Mesendoderm (in vitro differentiated cells): ENCODE results near the gene PGM3. TPM values are rescaled to one million over a fixed set of nuclear protein-coding genes. Genes with fewer than 3 reads are reported as not detected.
A peak's percentile ranks its signal among the peaks of the same experiment; 100 is the strongest.

Experiments used
- DNase-seq: peaks from one replicate; pipeline ENCODE4 v3.0.0; 2013
- H2AK5ac ChIP-seq: 2 replicates; pipeline ENCODE4 v1.6.1; 2013; ENCODE audit warnings: low read length, inconsistent platforms
- H2BK120ac ChIP-seq: 2 replicates; pipeline ENCODE4 v1.6.1; 2013; ENCODE audit warnings: low read depth, mild to moderate bottlenecking, low read length, moderate library complexity, mixed read lengths
- H2BK15ac ChIP-seq: replicated peaks from 2 replicates; pipeline ENCODE4 v1.6.1; 2013; ENCODE audit warnings: low read depth, mild to moderate bottlenecking, moderate library complexity
- H2BK5ac ChIP-seq: 2 replicates; pipeline ENCODE4 v1.6.1; 2013; ENCODE audit warnings: low read length, inconsistent platforms
- H3K18ac ChIP-seq: 2 replicates; pipeline ENCODE4 v1.6.1; 2013; ENCODE audit warnings: mild to moderate bottlenecking, low read length, mixed read lengths
- H3K23ac ChIP-seq: one replicate; pipeline ENCODE4 v1.6.1; 2013; ENCODE audit warnings: low read length
- H3K27ac ChIP-seq: 2 replicates; pipeline ENCODE4 v1.5.1; 2013; ENCODE audit warnings: low read depth, mild to moderate bottlenecking, inconsistent platforms, low read length, moderate library complexity
- H3K27me3 ChIP-seq: 2 replicates; pipeline ENCODE4 v1.6.1; 2013; ENCODE audit warnings: low read length, control low read depth, mild to moderate bottlenecking, inconsistent platforms; ENCODE audit not compliant: insufficient read depth, poor library complexity
- H3K36me3 ChIP-seq: 2 replicates; pipeline ENCODE4 v1.6.1; 2013; ENCODE audit warnings: low read length, inconsistent platforms; ENCODE audit not compliant: control insufficient read depth, insufficient read depth
- H3K4ac ChIP-seq: one replicate; pipeline ENCODE4 v1.6.1; 2013; ENCODE audit warnings: low read depth, mild to moderate bottlenecking, low read length, moderate library complexity
- H3K4me1 ChIP-seq: 2 replicates; pipeline ENCODE4 v1.6.1; 2013; ENCODE audit warnings: low read depth, low read length, inconsistent platforms; ENCODE audit not compliant: control insufficient read depth
- H3K4me2 ChIP-seq: 2 replicates; pipeline ENCODE4 v1.6.1; 2013; ENCODE audit warnings: low read length
- H3K4me3 ChIP-seq: 2 replicates; pipeline ENCODE4 v1.5.1; 2013; ENCODE audit warnings: mild to moderate bottlenecking, low read length
- H3K56ac ChIP-seq: one replicate; pipeline ENCODE4 v1.6.1; 2013; ENCODE audit warnings: low read length
- H3K79me1 ChIP-seq: 2 replicates; pipeline ENCODE4 v1.6.1; 2013; ENCODE audit warnings: low read length, inconsistent platforms
- H3K79me2 ChIP-seq: 2 replicates; pipeline ENCODE4 v1.6.1; 2013; ENCODE audit warnings: mild to moderate bottlenecking, low read length; ENCODE audit not compliant: control insufficient read depth, insufficient read depth
- H3K9ac ChIP-seq: 2 replicates; pipeline ENCODE4 v1.6.1; 2013; ENCODE audit warnings: low read length, inconsistent platforms
- H4K5ac ChIP-seq: one replicate; pipeline ENCODE4 v1.6.1; 2013; ENCODE audit warnings: low read length
- H4K8ac ChIP-seq: one replicate; pipeline ENCODE4 v1.6.1; 2013; ENCODE audit warnings: low read depth, mild to moderate bottlenecking, control low read depth, low read length, moderate library complexity
- WGBS: extraction: QIAGEN DNeasy Blood & Tissue Kit; methylation state at CpG from one replicate; pipeline ENCODE4 v1.1.7; 2013; ENCODE audit warnings: low lambda C conversion rate, missing lambda C conversion rate; ENCODE audit not compliant: insufficient coverage; ENCODE audit errors: extremely low coverage; 5-methylcytosine and 5-hydroxymethylcytosine counted together
- polyA plus RNA-seq, 2 experiments: library from polyadenylated mRNA; stranded (reverse); fragments of 200-250 nt; gene quantifications; one replicate each; pipeline ENCODE4 v1.2.3, GENCODE V29; 2013

PGM3 gene, protein sequence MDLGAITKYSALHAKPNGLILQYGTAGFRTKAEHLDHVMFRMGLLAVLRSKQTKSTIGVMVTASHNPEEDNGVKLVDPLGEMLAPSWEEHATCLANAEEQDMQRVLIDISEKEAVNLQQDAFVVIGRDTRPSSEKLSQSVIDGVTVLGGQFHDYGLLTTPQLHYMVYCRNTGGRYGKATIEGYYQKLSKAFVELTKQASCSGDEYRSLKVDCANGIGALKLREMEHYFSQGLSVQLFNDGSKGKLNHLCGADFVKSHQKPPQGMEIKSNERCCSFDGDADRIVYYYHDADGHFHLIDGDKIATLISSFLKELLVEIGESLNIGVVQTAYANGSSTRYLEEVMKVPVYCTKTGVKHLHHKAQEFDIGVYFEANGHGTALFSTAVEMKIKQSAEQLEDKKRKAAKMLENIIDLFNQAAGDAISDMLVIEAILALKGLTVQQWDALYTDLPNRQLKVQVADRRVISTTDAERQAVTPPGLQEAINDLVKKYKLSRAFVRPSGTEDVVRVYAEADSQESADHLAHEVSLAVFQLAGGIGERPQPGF
- polyA plus RNA-seq (2013, experiment 1 of 2) = 31.2 TPM
- polyA plus RNA-seq (2013, experiment 2 of 2) = 23.1 TPM

- H2BK120ac ChIP-seq = no peak within 1 kb of the TSS
- no CpG with 5 or more reads among the region's 88 CpGs for WGBS
- H4K5ac ChIP-seq = no peak within 1 kb of the TSS
- no peak within 1 kb of the TSS for H2AK5ac ChIP-seq
- peak within 1 kb of the TSS; percentile 99 for H3K56ac ChIP-seq
- peak within 1 kb of the TSS; percentile 93 for H3K4me3 ChIP-seq
- H3K4me2 ChIP-seq = peak within 1 kb of the TSS; percentile 77
- peak within 1 kb of the TSS; percentile 70 for H2BK5ac ChIP-seq
- H2BK15ac ChIP-seq = no peak within 1 kb of the TSS
- H3K79me2 ChIP-seq = peaks cover 24% of the 10 kb centered on the region
- H3K9ac ChIP-seq = peak within 1 kb of the TSS; percentile 98
- peaks cover 2% of the 10 kb centered on the region for H3K36me3 ChIP-seq
- H3K27me3 ChIP-seq = no peaks in the 10 kb centered on the region
- H3K18ac ChIP-seq = peak within 1 kb of the TSS; percentile 83
- no peak within 1 kb of the TSS for H4K8ac ChIP-seq
- peak within 1 kb of the TSS; percentile 67 for H3K27ac ChIP-seq
- peaks cover 4% of the 10 kb centered on the region for H3K4me1 ChIP-seq
- peak; percentile 94 for DNase-seq
- H3K79me1 ChIP-seq = peaks cover 10% of the 10 kb centered on the region
- H3K4ac ChIP-seq = peak within 1 kb of the TSS; percentile 84
- peak within 1 kb of the TSS; percentile 60 for H3K23ac ChIP-seq
These were observed at the start of gene PGM3, which contains the start of gene RWDD2A for GRCh38 chr6:83192871-83193746. TSS of gene PGM3 (minus strand) at chr6:83193265. CDS start at chr6:83191012, 2,253 bp downstream. TSS of gene RWDD2A (plus strand) at chr6:83193357. CDS start at chr6:83194452, 1,095 bp downstream.

DNA sequence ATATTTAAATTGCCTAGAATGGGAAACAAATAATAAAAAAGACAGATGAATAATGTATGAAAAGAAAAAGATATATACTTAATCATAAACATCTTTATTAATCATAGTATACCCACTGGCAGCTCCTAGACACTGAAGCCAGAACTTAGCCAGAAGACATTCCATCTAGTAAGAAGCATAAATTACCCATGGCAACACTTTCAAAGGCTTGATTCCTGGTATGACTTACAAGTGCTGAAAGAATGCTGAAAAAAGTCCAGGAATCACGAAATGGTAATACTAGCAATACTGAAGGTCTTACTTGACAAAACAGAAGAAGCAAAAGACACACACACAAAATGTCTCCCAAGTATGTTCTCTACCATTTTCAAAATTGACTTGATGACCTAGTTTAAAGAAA, 38.1 kb upstream of the PGM3 start:
- H2BK120ac ChIP-seq = no peak overlapping the region
- H3K9ac ChIP-seq = no peak overlapping the region
- H3K79me1 ChIP-seq = no peaks in the 10 kb centered on the region
- no peak overlapping the region for H2BK15ac ChIP-seq
- H3K18ac ChIP-seq = no peak overlapping the region
- no peak overlapping the region for H3K4me3 ChIP-seq
- no peak overlapping the region for H3K27ac ChIP-seq
- no peak overlapping the region for H2BK5ac ChIP-seq
- no peak overlapping the region for H4K5ac ChIP-seq
- no peak overlapping the region for H3K4me2 ChIP-seq
- H3K79me2 ChIP-seq = no peaks in the 10 kb centered on the region
- no peak overlapping the region for H3K4ac ChIP-seq
- no peak overlapping the region for H3K23ac ChIP-seq
- no peak overlapping the region for H2AK5ac ChIP-seq
- WGBS = no CpG with 5 or more reads among the region's 1 CpG
- no peaks in the 10 kb centered on the region for H3K4me1 ChIP-seq
- no peak overlapping the region for H4K8ac ChIP-seq
- H3K36me3 ChIP-seq = no peaks in the 10 kb centered on the region
- H3K56ac ChIP-seq = no peak overlapping the region
- no peaks in the 10 kb centered on the region for H3K27me3 ChIP-seq
- no peak for DNase-seq

GRCh38 chr6:83226517-83226916, 33.5 kb upstream of the PGM3 start:
- no peak overlapping the region for H2AK5ac ChIP-seq
- no peaks in the 10 kb centered on the region for H3K4me1 ChIP-seq
- no peak overlapping the region for H4K5ac ChIP-seq
- H3K4me3 ChIP-seq = no peak overlapping the region
- no peak overlapping the region for H2BK5ac ChIP-seq
- no peak overlapping the region for H2BK15ac ChIP-seq
- H3K18ac ChIP-seq = no peak overlapping the region
- no peak overlapping the region for H2BK120ac ChIP-seq
- no peak overlapping the region for H3K56ac ChIP-seq
- no peak overlapping the region for H3K27ac ChIP-seq
- DNase-seq = no peak
- no peak overlapping the region for H3K23ac ChIP-seq
- H4K8ac ChIP-seq = no peak overlapping the region
- no peaks in the 10 kb centered on the region for H3K79me1 ChIP-seq
- H3K36me3 ChIP-seq = no peaks in the 10 kb centered on the region
- H3K9ac ChIP-seq = no peak overlapping the region
- no peak overlapping the region for H3K4ac ChIP-seq
- H3K79me2 ChIP-seq = no peaks in the 10 kb centered on the region
- WGBS = no CpG with 5 or more reads among the region's 1 CpG
- no peak overlapping the region for H3K4me2 ChIP-seq
- H3K27me3 ChIP-seq = no peaks in the 10 kb centered on the region

- DNase-seq = peak; percentile 82
These were observed 28.9 kb upstream of the PGM3 start for GRCh38 chr6:83221889-83222479.

DNA sequence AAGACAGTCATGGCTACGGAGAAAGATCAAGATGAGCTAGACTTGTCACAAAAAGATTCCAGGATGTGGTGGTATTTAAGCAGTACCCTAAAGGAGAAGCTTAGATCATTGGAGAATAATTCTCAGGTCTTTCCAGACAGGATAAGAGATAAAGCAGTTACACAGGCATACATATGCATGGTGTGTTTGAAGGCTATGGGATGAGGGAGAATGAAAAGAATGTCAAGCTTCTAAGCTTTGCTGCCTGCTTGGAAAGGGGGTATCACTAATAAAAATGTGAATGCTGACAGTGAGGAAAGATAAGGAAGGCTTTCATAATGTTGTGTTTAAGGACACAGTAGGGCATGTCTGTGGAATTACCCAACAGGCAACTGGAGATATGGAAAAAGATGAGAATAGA, 28.2 kb upstream of the PGM3 start:
- peak; percentile 94 for DNase-seq
- no peaks in the 10 kb centered on the region for H3K79me1 ChIP-seq
- H3K27ac ChIP-seq = peak overlapping the region; percentile 76
- H2BK5ac ChIP-seq = no peak overlapping the region
- H3K36me3 ChIP-seq = no peaks in the 10 kb centered on the region
- H2BK15ac ChIP-seq = no peak overlapping the region
- no peak overlapping the region for H4K5ac ChIP-seq
- no peak overlapping the region for H3K4ac ChIP-seq
- no peak overlapping the region for H3K56ac ChIP-seq
- no peak overlapping the region for H3K4me3 ChIP-seq
- WGBS = no CpG with 5 or more reads among the region's 1 CpG
- H4K8ac ChIP-seq = no peak overlapping the region
- H3K18ac ChIP-seq = no peak overlapping the region
- no peak overlapping the region for H3K9ac ChIP-seq
- no peaks in the 10 kb centered on the region for H3K27me3 ChIP-seq
- no peaks in the 10 kb centered on the region for H3K4me1 ChIP-seq
- no peak overlapping the region for H2BK120ac ChIP-seq
- no peaks in the 10 kb centered on the region for H3K79me2 ChIP-seq
- H3K4me2 ChIP-seq = no peak overlapping the region
- no peak overlapping the region for H2AK5ac ChIP-seq
- no peak overlapping the region for H3K23ac ChIP-seq

More at GRCh38 chr6:83221889-83222479, 28.9 kb upstream of the PGM3 start:
- H4K5ac ChIP-seq = no peak overlapping the region
- H3K4me2 ChIP-seq = no peak overlapping the region
- H2AK5ac ChIP-seq = no peak overlapping the region
- H3K9ac ChIP-seq = no peak overlapping the region
- H3K4ac ChIP-seq = no peak overlapping the region
- no peak overlapping the region for H3K18ac ChIP-seq
- H3K27me3 ChIP-seq = no peaks in the 10 kb centered on the region
- H4K8ac ChIP-seq = no peak overlapping the region
- H3K79me1 ChIP-seq = no peaks in the 10 kb centered on the region
- no peak overlapping the region for H2BK120ac ChIP-seq
- no peak overlapping the region for H3K4me3 ChIP-seq
- H2BK15ac ChIP-seq = no peak overlapping the region
- no peak overlapping the region for H3K56ac ChIP-seq
- H3K23ac ChIP-seq = no peak overlapping the region
- H3K36me3 ChIP-seq = no peaks in the 10 kb centered on the region
- WGBS = no CpG with 5 or more reads among the region's 3 CpGs
- H2BK5ac ChIP-seq = no peak overlapping the region
- H3K79me2 ChIP-seq = no peaks in the 10 kb centered on the region
- no peaks in the 10 kb centered on the region for H3K4me1 ChIP-seq
- no peak overlapping the region for H3K27ac ChIP-seq
